Muscle of leg (tissue), 11 donors: Measurements from ENCODE around the gene TARBP1. TPM values are rescaled to one million over a fixed set of nuclear protein-coding genes. Genes with fewer than 3 reads are reported as not detected.

Source experiments
- DNase-seq: peaks from one replicate; pipeline ENCODE4 v3.0.0; 2013
- H3K27ac ChIP-seq: one replicate; pipeline ENCODE4 v1.5.1; 2013; ENCODE audit warnings: mild to moderate bottlenecking, low read length, control low read depth
- H3K27me3 ChIP-seq: one replicate; pipeline ENCODE4 v1.6.1; 2013; ENCODE audit warnings: low read length; ENCODE audit not compliant: control insufficient read depth, insufficient read depth
- H3K36me3 ChIP-seq: one replicate; pipeline ENCODE4 v1.6.1; 2013; ENCODE audit warnings: low read length; ENCODE audit not compliant: control insufficient read depth, insufficient read depth
- H3K4me1 ChIP-seq: one replicate; pipeline ENCODE4 v1.6.1; 2013; ENCODE audit warnings: low read length; ENCODE audit not compliant: control insufficient read depth, insufficient read depth
- H3K4me3 ChIP-seq: one replicate; pipeline ENCODE4 v1.5.1; 2013; ENCODE audit warnings: low read length, control low read depth
- H3K9me3 ChIP-seq: replicated peaks from 2 replicates; pipeline ENCODE4 v1.6.1; 2013; ENCODE audit warnings: low read depth, low read length; ENCODE audit not compliant: control insufficient read depth
- WGBS: methylation state at CpG from one replicate; pipeline ENCODE4 v1.1.5; 2013; ENCODE audit warnings: missing lambda C conversion rate; ENCODE audit not compliant: insufficient coverage; 5-methylcytosine and 5-hydroxymethylcytosine counted together
- polyA plus RNA-seq, 8 donors: library from polyadenylated mRNA; unstranded; fragments of 120-200 nt; gene quantifications; one replicate each; pipeline versions ENCODE4 v1.2.1 to v1.2.3, GENCODE V29; 2013; ENCODE audit warnings: inconsistent platforms in 1 of 8, low replicate concordance in 1 of 8; ENCODE audit not compliant: insufficient read length in 8 of 8, insufficient read depth in 1 of 8
- total RNA-seq: library from RNA; stranded (reverse); fragments of 120-200 nt; gene quantifications from one replicate; pipeline ENCODE4 v1.2.4, GENCODE V29; 2013

TARBP1 gene
- total and polyA plus RNA-seq, 9 donors: 14.6 to 48.3 (median 22.1) TPM

- Histone ChIP-seq H3K9me3 (no peaks in the 10 kb centered on the region), H3K4me3 (no peak overlapping the region), H3K27me3 (peaks cover 2% of the 10 kb centered on the region), H3K36me3 (no peaks in the 10 kb centered on the region), H3K27ac (no peak overlapping the region), H3K4me1 (peaks cover 3% of the 10 kb centered on the region)
- DNase-seq: no peak
- 70% methylated on average over 8 of the region's 17 CpGs for WGBS
Measured at GRCh38 chr1:234484991-234485739, 6.2 kb upstream of the TARBP1 start.

DNA sequence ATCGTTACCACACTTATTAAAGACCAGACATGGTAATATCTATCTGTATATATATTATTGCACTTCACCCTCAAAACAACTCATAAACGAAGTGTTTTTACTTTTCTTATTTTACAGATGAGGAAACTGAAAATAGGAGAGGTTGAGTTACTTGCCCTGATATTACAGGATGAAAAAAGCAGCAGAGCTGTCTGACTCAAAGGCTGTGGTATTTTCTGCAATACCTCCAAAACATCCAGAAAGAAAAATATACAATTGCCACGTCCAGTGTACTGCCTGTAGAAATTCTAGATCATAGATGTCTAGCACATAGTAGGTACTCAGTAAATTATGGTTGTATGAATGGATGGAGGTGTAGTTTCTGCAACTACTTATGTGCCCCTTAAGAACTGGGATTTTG is 5.2 kb upstream of the TARBP1 start:
- H3K4me3 ChIP-seq: no peak overlapping the region
- WGBS: 80% methylated on average over 1 of the region's 3 CpGs
- no peak for DNase-seq

DNA sequence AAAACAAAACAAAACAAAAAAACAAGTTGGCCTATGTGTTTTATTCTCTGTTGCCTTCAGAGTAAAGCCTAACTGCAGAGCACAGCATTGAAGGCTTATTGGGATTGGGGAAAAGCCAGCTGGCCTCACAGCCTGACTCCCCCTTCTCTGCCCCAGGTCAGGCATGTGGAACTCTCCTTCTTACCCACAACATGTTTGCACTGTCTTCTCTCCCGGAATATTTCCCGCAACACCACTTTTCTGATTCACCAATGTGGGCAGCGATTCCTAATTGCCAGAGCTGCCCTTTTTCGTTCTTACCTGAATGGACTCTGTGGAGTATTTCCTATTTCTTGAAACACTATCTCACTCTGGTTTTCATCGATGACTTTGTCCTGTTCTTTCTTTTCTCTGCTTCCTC is 2.8 kb upstream of the TARBP1 start:
- Histone ChIP-seq H3K4me1 (peaks cover 6% of the 10 kb centered on the region), H3K9me3 (no peaks in the 10 kb centered on the region), H3K27me3 (peaks cover 2% of the 10 kb centered on the region), H3K36me3 (no peaks in the 10 kb centered on the region), H3K4me3 (no peak overlapping the region), H3K27ac (no peak overlapping the region)
- WGBS: 84% methylated on average over 5 of the region's 5 CpGs
- DNase-seq: no peak

More for the DNA sequence above, 5.2 kb upstream of the TARBP1 start:
- Histone ChIP-seq H3K27ac (no peak overlapping the region), H3K36me3 (no peaks in the 10 kb centered on the region), H3K4me1 (peaks cover 5% of the 10 kb centered on the region), H3K9me3 (no peaks in the 10 kb centered on the region), H3K27me3 (peaks cover 2% of the 10 kb centered on the region)

- Histone ChIP-seq H3K4me1 (peaks cover 6% of the 10 kb centered on the region), H3K27me3 (peaks cover 2% of the 10 kb centered on the region), H3K36me3 (no peaks in the 10 kb centered on the region), H3K9me3 (no peaks in the 10 kb centered on the region), H3K27ac (no peak overlapping the region), H3K4me3 (no peak overlapping the region)
- 100% methylated on average over 1 of the region's 2 CpGs for WGBS
- no peak for DNase-seq
Measured at GRCh38 chr1:234479866-234480265, 887 bp upstream of the TARBP1 start.

GRCh38 chr1:234479310-234479559 is 256 bp upstream of the TARBP1 start:
- no peaks in the 10 kb centered on the region for H3K9me3 ChIP-seq
- H3K4me1 ChIP-seq: peaks cover 6% of the 10 kb centered on the region
- H3K27ac ChIP-seq: no peak overlapping the region
- peak overlapping the region; percentile 64 for H3K4me3 ChIP-seq
- no peak for DNase-seq
- 20% methylated on average over 2 of the region's 5 CpGs for WGBS
- no peaks in the 10 kb centered on the region for H3K36me3 ChIP-seq
- peaks cover 2% of the 10 kb centered on the region for H3K27me3 ChIP-seq

DNA sequence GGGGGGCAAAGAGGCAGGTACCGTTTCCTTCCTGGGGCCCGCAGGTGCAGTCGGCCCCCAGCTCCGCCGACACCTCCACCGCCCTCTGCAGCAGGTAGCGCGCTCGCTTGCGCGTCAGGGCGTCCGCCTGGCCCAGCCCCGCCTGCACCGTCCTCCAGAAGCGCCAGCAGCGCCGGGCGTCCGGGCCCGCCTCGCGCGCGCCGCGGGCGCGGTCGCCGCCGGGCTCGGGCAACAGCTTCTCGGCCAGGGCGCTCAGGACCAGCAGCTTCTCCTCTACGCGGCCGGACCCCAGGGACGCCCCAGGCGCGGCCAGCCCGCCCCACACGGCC is 863 bp downstream of the TARBP1 start:
- H3K27ac ChIP-seq: peak overlapping the region; percentile 53
- no peaks in the 10 kb centered on the region for H3K9me3 ChIP-seq
- H3K36me3 ChIP-seq: no peaks in the 10 kb centered on the region
- no peak for DNase-seq
- peak overlapping the region; percentile 59 for H3K4me3 ChIP-seq
- WGBS: under 1% methylated on average over 41 of the region's 43 CpGs
- H3K27me3 ChIP-seq: peaks cover 2% of the 10 kb centered on the region
- peaks cover 6% of the 10 kb centered on the region for H3K4me1 ChIP-seq

DNA sequence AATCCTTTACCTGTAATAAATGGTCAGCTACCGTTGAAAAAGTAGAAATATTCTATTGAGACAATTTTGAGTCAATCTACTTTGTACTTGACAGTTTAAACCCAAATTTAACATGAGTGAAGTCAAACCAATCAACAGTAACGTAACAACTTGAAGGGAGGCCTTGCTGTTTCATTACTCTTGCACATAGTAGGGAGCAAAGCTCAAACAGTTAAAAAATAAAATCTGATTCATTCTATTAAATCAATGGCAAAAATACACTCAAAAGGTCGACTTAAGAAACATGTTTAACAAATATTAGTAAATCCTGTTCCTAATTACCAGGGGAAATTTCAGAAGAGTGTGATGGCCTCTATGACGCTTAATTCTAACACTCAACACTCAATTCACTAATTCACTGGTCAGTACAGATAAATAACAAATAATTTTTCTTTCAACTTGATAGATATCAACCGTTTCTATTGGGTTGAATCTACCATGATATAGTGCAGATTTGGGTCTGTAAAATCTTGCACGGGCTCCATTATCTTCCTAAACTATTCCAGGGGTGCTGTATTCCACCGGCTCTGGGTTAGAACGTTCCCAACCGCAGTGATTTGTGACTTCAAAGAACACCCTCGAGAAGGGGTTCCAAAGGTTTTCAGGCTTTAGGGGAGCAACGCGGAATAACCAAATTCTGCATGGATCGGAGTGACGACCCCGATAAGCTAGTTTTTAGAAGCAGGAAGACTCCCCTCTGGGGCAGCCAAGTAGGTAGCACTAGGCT is 1.4 kb downstream of the TARBP1 start:
- DNase-seq: no peak
- 2% methylated on average over 9 of the region's 15 CpGs for WGBS
- H3K36me3 ChIP-seq: no peaks in the 10 kb centered on the region

GRCh38 chr1:234476172-234476571 is 2.8 kb downstream of the TARBP1 start:
- no peaks in the 10 kb centered on the region for H3K36me3 ChIP-seq
- no peak overlapping the region for H3K27ac ChIP-seq
- no peaks in the 10 kb centered on the region for H3K9me3 ChIP-seq
- no peak overlapping the region for H3K4me3 ChIP-seq
- H3K4me1 ChIP-seq: peaks cover 6% of the 10 kb centered on the region
- no peak for DNase-seq
- WGBS: 48% methylated on average over 3 of the region's 5 CpGs
- H3K27me3 ChIP-seq: no peaks in the 10 kb centered on the region

More for the DNA sequence above, 1.4 kb downstream of the TARBP1 start:
- Histone ChIP-seq H3K27ac (peak overlapping the region; percentile 53), H3K4me3 (peak overlapping the region; percentile 59), H3K27me3 (peaks cover 2% of the 10 kb centered on the region), H3K9me3 (no peaks in the 10 kb centered on the region), H3K4me1 (peaks cover 6% of the 10 kb centered on the region)

GRCh38 chr1:234475167-234475793 is 3.7 kb downstream of the TARBP1 start:
- no peak overlapping the region for H3K4me3 ChIP-seq
- DNase-seq: no peak
- no peaks in the 10 kb centered on the region for H3K36me3 ChIP-seq
- no peaks in the 10 kb centered on the region for H3K27me3 ChIP-seq
- 76% methylated on average over 7 of the region's 12 CpGs for WGBS
- H3K9me3 ChIP-seq: no peaks in the 10 kb centered on the region
- peaks cover 6% of the 10 kb centered on the region for H3K4me1 ChIP-seq
- no peak overlapping the region for H3K27ac ChIP-seq

DNA sequence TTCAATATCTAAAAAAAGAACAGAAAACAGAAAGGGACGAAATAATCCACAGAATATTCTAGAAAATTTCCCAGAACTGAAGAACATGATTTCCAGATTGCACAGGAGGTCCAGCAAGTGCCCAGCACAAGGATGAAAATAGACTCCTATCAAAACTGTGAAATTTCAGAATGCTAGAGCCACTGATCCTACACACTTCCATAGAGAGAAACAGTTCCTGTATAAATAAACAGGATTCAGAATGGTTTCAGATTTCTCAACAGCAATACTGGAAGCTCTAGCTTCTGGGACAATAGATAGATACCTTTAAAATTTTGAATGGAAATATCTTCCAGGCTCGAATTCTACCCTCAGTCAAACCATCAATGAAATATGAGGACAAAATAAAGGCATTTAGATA is 4.6 kb downstream of the TARBP1 start:
- no peak for DNase-seq
- Histone ChIP-seq H3K27me3 (no peaks in the 10 kb centered on the region), H3K36me3 (no peaks in the 10 kb centered on the region), H3K4me1 (peaks cover 6% of the 10 kb centered on the region), H3K27ac (no peak overlapping the region), H3K4me3 (no peak overlapping the region), H3K9me3 (no peaks in the 10 kb centered on the region)
- WGBS: no CpG with 5 or more reads among the region's 2 CpGs
